ENCODE data around the gene ZNF768.

DNA sequence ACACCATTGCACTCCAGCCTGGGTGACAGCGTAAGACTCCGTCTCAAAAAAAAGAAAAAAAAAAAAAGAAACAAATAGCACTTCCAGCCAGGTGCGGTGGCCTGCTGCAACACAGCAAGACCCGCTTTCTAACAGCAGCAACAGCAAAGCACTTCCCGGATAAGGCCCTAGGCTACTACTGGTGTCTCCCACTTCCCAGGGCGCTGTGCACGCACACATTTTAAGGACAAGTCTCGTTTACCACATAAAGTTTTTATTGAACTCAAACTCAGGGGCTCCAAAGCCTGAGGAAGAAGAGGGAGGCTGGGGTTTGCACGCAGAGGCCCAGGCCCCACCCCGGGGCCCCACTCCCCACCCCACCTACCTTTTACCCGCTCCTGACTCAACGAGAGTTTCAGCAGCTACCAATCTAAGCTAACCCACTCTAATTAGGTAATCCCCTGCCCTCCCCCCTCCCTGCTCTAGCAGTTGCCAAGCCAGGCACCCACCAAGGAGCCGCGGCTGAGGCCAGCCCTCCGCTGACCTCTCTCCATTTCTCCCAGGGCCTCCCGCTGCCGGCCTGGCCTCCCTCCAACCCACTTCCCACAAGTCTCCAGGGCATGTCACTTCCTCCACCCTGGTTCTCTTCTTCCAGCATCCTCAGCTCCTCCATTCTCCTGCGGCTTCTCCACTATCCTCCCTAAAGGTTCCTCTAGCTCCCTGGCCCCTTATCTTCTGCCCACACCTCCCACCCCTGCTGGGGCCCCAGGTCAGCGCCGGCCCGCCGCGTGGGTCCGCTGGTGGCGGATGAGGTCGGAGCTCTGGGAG is 2.4 kb downstream of the ZNF768 start:
- TF ChIP-seq EZH2phosphoT487 (IDR thresholded peaks at IDR 0.05; ENCODE audit: borderline replicate concordance): no peak
- TF ChIP-seq, protein P1, sequence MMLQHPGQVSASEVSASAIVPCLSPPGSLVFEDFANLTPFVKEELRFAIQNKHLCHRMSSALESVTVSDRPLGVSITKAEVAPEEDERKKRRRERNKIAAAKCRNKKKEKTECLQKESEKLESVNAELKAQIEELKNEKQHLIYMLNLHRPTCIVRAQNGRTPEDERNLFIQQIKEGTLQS (IDR thresholded peaks at IDR 0.05): no peak
- TF ChIP-seq, protein P2, sequence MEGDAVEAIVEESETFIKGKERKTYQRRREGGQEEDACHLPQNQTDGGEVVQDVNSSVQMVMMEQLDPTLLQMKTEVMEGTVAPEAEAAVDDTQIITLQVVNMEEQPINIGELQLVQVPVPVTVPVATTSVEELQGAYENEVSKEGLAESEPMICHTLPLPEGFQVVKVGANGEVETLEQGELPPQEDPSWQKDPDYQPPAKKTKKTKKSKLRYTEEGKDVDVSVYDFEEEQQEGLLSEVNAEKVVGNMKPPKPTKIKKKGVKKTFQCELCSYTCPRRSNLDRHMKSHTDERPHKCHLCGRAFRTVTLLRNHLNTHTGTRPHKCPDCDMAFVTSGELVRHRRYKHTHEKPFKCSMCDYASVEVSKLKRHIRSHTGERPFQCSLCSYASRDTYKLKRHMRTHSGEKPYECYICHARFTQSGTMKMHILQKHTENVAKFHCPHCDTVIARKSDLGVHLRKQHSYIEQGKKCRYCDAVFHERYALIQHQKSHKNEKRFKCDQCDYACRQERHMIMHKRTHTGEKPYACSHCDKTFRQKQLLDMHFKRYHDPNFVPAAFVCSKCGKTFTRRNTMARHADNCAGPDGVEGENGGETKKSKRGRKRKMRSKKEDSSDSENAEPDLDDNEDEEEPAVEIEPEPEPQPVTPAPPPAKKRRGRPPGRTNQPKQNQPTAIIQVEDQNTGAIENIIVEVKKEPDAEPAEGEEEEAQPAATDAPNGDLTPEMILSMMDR (IDR thresholded peaks at IDR 0.05 in 2 of 3, conservative IDR thresholded peaks at IDR 0.05 in 1 of 3; ENCODE audit: borderline replicate concordance in 1 of 3, insufficient read depth in 1 of 3, low read depth in 2 of 3, low read length in 2 of 3): no peak
- no peak for TF ChIP-seq POLR2A (IDR thresholded peaks at IDR 0.05; ENCODE audit: borderline replicate concordance, extremely low read depth, insufficient read depth, insufficient read length)
